A172 (cell line): ENCODE data around the gene GTF3C2. TPM values are rescaled to one million over a fixed set of nuclear protein-coding genes. Genes with fewer than 3 reads are reported as not detected.

Experiments
- DNase-seq: peaks from one replicate; pipeline ENCODE4 v3.0.0-alpha.2; 2015; ENCODE audit warnings: low spot score
- total RNA-seq: library from RNA; depleted of rRNA; stranded (reverse); fragments of >200 nt; shearing (Covaris generic); gene quantifications from 2 replicates; pipeline ENCODE4 v1.2.3, GENCODE V29; 2014; rRNA removed

Gene GTF3C2
- total RNA-seq, 1 experiment from 2014 or later, result 67.8 TPM

GRCh38 chr2:27296481-27296880 lies 60.1 kb downstream of the GTF3C2 start:
- DNase-seq, result no peak

- no peak for DNase-seq
Measured at GRCh38 chr2:27294928-27295327, 61.6 kb downstream of the GTF3C2 start.

- DNase-seq, result no peak
Measured at GRCh38 chr2:27291865-27292264, 64.7 kb downstream of the GTF3C2 start.

DNA sequence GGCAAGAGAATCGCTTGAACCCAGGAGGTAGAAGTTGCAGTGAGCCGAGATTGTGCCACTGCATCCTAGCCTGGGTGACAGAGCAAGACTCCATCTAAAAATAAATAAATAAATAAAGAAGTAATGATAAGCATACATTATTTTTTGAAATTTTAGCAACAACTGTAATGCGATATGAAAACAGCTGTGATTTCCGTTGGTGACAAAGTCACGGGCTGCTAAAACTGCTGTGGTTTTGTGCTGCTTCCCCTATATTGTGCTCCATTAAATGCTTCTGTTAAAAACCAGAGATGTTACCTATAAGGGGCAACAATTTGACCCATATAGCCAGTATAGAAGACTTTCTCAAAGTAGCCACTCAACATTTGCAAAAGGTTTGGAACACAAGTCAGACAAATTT lies 66.0 kb downstream of the GTF3C2 start:
- DNase-seq, result no peak

DNA sequence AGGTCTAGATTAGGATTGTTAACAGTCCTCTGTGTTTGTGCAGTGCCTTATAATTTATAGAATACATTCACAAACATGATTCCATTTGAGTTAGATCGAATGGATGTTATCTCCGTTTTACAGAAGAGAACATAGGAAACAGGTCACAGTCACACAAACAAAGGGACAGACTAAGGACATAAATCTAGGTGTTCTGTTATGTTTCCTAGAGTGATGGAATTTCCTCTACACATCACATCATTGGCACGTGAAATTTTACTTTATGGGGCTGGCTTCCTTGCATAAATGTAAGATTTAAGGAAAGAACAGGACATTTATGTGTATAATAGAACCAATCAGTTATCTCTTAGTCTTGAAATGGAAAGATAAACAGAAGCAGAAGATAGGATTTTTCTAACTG lies 68.0 kb downstream of the GTF3C2 start:
- no peak for DNase-seq

DNA sequence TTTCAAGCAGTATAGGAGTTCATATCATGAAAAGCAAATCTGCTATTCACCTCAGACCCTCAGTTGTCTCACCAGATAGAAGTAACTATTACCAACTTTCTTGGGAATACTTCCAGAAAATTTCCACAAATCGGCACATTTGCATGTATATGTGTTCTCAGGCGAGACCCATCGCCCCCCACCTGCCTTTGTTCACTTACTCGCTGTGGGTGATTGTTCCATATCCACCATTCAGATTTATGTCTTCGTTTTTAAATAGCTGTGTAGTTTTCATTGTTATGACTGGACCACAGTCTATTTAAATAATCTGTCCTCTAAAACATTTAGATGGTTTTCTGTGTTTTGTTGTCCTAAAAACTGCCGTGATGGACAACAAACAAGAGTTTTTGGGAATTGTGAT lies 71.1 kb downstream of the GTF3C2 start:
- DNase-seq, result no peak

GRCh38 chr2:27284996-27285395 lies 71.6 kb downstream of the GTF3C2 start:
- DNase-seq, result no peak

DNA sequence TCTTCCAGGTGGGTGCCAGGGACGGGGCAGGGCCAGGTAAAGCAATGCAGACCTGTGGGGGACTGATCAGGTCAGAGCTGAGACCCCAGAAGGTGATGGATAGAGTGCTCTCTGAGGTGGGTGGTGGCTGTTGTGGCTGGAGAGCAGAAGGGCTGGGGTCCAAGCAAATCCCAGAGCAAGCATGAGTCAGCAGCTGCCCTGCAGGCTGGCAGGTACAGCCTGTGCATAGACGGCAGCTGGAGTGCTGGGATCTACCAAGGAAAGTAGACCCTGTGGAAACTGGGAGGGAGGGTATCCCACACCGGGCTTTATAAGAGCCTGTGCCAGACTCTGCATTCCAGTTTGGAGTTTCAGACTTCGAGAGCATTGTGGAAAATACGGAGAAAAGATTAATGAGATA lies 73.7 kb downstream of the GTF3C2 start:
- DNase-seq, result no peak

DNA sequence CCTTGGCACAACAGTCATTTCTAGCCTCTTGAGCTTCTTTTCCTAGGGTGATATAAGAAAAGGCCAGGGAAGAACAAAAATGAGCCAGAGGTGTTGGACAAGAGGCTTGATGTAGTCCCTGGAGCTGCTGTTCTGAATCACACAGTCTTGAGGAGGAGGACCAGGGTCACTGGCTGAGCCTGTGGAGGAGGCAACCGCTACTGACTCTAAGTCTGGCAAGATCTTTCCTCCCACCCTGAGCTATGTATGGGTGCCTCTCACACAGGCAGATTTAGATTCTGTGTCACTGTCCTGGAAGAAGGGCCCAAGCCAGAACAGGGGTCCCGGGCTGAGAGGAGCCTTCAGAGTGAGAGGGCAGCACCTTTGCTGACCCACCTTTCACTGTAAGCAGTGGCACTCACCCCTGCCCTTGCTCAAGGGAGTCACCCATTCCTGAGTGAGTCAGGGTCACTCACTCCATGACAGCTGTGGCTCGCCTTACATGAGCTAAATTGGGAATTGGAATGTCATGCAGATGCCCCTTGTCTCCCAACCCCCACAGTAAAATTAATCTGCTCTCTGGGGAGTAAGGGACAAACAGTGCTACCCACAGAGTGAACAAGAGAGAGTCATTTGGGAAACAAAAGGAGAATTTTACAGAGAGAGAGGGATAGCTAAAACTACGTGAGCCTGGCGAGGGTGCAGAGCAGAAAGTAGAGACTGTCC lies 74.6 kb downstream of the GTF3C2 start, which contains the start of gene TRIM54:
Gene TRIM54 (plus strand): TSS at position 575 of the 705 bp plus-strand sequence. CDS start 303 bp downstream, outside the sequence.
- no peak for DNase-seq

GRCh38 chr2:27281442-27281841 lies 75.1 kb downstream of the GTF3C2 start:
- DNase-seq, result no peak

GRCh38 chr2:27280826-27281225 lies 75.7 kb downstream of the GTF3C2 start:
- DNase-seq, result no peak

DNA sequence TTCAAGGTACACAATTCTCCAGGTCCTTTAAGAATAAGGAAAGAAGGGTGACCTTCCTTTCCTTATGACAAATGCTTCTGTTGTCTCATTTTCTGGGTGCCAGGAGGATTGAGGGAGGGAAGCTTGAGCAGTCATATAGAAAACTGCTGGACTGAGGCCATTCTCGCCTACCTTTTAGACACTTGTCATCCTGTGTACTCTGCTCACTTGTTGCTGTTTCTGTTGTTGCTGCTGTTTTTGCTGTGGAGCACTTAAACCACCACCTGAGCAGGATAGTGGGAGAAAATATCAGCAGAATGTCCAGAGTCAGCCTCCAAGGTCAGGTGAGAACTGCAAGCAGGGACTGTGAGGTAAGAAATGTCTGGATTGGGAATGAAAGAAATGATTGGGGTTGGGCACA lies 78.6 kb downstream of the GTF3C2 start:
- no peak for DNase-seq

Other genes starting within 250 kb of the GTF3C2 start
- 0.17 and 0.40 TPM in 2 replicates for gene CGREF1, start 237.6 kb downstream of the GTF3C2 start, total RNA-seq
- 2.2 TPM in 1 of 2 replicates, not detected in the other for gene ABHD1, start 232.9 kb downstream of the GTF3C2 start, total RNA-seq
- 79.5 and 89.2 TPM in 2 replicates for gene PREB, start 222.1 kb downstream of the GTF3C2 start, total RNA-seq
- gene PRR30, start 217.4 kb downstream of the GTF3C2 start, total RNA-seq, result not detected in 2 replicates
- not detected in 2 replicates for gene TCF23, start 207.8 kb downstream of the GTF3C2 start, total RNA-seq
- gene ATRAID, start 144.7 kb downstream of the GTF3C2 start, total RNA-seq, result 191 and 231 TPM in 2 replicates
- 41.8 and 67.4 TPM in 2 replicates for gene SLC5A6, start 144.5 kb downstream of the GTF3C2 start, total RNA-seq
- 27.5 and 30.9 TPM in 2 replicates for gene CAD, start 139.4 kb downstream of the GTF3C2 start, total RNA-seq
- gene SLC30A3, start 93.7 kb downstream of the GTF3C2 start, total RNA-seq, result 3.2 and 6.5 TPM in 2 replicates
- gene DNAJC5G, start 81.3 kb downstream of the GTF3C2 start, total RNA-seq, result not detected in 2 replicates
- 0.96 and 0.98 TPM in 2 replicates for gene TRIM54, start 74.3 kb downstream of the GTF3C2 start, total RNA-seq
- 4.1 and 5.0 TPM in 2 replicates for gene UCN, start 48.3 kb downstream of the GTF3C2 start, total RNA-seq
- 91.0 and 108 TPM in 2 replicates for gene MPV17, start 33.7 kb downstream of the GTF3C2 start, total RNA-seq
- 31.2 and 43.4 TPM in 2 replicates for gene EIF2B4, start 13.6 kb upstream of the GTF3C2 start, total RNA-seq
- 202 and 226 TPM in 2 replicates for gene SNX17, start 13.9 kb upstream of the GTF3C2 start, total RNA-seq
- 1.4 TPM in 1 of 2 replicates, not detected in the other for gene ZNF513, start 24.0 kb upstream of the GTF3C2 start, total RNA-seq
- 185 and 200 TPM in 2 replicates for gene PPM1G, start 52.8 kb upstream of the GTF3C2 start, total RNA-seq
- 170 and 206 TPM in 2 replicates for gene NRBP1, start 71.9 kb upstream of the GTF3C2 start, total RNA-seq
- not detected in 2 replicates for gene KRTCAP3, start 85.6 kb upstream of the GTF3C2 start, total RNA-seq
- gene IFT172, start 133.0 kb upstream of the GTF3C2 start, total RNA-seq, result 24.3 and 39.8 TPM in 2 replicates
- gene FNDC4, start 138.4 kb upstream of the GTF3C2 start, total RNA-seq, result 8.2 and 13.4 TPM in 2 replicates
- gene GCKR, start 140.1 kb upstream of the GTF3C2 start, total RNA-seq, result not detected in 2 replicates
- 14.8 and 16.7 TPM in 2 replicates for gene ZNF512, start 226.3 kb upstream of the GTF3C2 start, total RNA-seq